ENCODE data around the gene MYO7A.

DNA sequence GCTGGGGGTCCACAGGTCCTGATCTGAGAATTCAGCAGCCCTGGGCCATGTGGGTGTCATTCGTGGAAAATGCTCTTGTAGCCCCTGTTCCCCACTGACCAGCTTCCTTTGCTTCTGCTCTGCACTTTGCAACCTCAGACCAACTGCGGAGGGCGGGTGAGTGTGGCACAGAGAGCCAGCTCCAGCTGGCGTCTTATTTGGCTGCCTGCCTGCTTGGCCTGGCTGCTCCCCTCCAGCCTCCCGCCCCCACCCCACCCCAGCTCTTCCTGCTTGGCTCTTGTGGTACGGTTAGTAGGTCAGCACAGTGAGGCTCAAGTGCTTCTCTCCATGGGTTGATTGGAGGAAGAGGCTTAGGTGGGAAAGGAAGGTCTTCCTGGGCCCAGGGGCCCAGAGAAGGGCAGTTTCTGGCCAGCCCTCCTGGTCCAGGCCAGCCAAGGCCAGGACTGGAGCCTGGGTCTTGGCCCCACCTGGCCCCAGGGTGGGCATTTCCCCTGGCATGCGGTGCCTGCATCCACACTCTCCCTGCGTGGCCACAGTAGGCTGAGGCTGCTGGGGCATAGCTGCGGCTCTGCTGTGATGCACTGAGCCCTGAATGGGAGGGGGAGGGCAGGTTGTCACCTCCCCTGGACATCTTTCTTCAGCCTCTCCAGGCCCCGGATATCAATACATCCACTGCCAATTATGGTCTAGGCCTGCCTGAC lies 26.5 kb downstream of the MYO7A start:
- TF ChIP-seq POLR2A (IDR thresholded peaks at IDR 0.05), result no peak
- TF ChIP-seq, protein P1, sequence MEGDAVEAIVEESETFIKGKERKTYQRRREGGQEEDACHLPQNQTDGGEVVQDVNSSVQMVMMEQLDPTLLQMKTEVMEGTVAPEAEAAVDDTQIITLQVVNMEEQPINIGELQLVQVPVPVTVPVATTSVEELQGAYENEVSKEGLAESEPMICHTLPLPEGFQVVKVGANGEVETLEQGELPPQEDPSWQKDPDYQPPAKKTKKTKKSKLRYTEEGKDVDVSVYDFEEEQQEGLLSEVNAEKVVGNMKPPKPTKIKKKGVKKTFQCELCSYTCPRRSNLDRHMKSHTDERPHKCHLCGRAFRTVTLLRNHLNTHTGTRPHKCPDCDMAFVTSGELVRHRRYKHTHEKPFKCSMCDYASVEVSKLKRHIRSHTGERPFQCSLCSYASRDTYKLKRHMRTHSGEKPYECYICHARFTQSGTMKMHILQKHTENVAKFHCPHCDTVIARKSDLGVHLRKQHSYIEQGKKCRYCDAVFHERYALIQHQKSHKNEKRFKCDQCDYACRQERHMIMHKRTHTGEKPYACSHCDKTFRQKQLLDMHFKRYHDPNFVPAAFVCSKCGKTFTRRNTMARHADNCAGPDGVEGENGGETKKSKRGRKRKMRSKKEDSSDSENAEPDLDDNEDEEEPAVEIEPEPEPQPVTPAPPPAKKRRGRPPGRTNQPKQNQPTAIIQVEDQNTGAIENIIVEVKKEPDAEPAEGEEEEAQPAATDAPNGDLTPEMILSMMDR (IDR thresholded peaks at IDR 0.05), result no peak

All from thyroid gland (tissue), 4 donors.